GM19463 (cell line): ENCODE results near the gene PGS1.

ENCODE experiments used
- ATAC-seq: cut with Tn5 transposase; IDR thresholded peaks from one replicate; pipeline ENCODE4 v1.9.1; 2021; ENCODE audit warnings: mild to moderate bottlenecking, moderate library complexity; ENCODE audit not compliant: unreplicated experiment

PGS1 gene

GRCh38 chr17:78423961-78424675 is 45.7 kb downstream of the PGS1 start:
- ATAC-seq = no peak

GRCh38 chr17:78425429-78425828 is 47.0 kb downstream of the PGS1 start:
- no peak for ATAC-seq

- no peak for ATAC-seq
Observed at GRCh38 chr17:78426293-78426879, 47.9 kb downstream of the PGS1 start.

- no peak for ATAC-seq
Observed at GRCh38 chr17:78427140-78427539, 48.7 kb downstream of the PGS1 start.

GRCh38 chr17:78428025-78428575 is 49.7 kb downstream of the PGS1 start:
- no peak for ATAC-seq

GRCh38 chr17:78428836-78429617 is 50.6 kb downstream of the PGS1 start:
- no peak for ATAC-seq

- ATAC-seq = no peak
Observed at GRCh38 chr17:78429618-78429995, 51.2 kb downstream of the PGS1 start.

- ATAC-seq = no peak
Observed at GRCh38 chr17:78430892-78431691, 52.6 kb downstream of the PGS1 start.

GRCh38 chr17:78431692-78431958 is 53.2 kb downstream of the PGS1 start:
- ATAC-seq = no peak

- no peak for ATAC-seq
Observed at GRCh38 chr17:78432226-78433012, 54.0 kb downstream of the PGS1 start.

- no peak for ATAC-seq
Observed at GRCh38 chr17:78433013-78433727, 54.7 kb downstream of the PGS1 start.

- ATAC-seq = no peak
Observed at GRCh38 chr17:78433780-78434335, 55.4 kb downstream of the PGS1 start.

GRCh38 chr17:78434455-78435329 is 56.2 kb downstream of the PGS1 start:
- ATAC-seq = no peak

GRCh38 chr17:78435330-78436005 is 57.0 kb downstream of the PGS1 start:
- ATAC-seq = no peak

- ATAC-seq = no peak
Observed at GRCh38 chr17:78437508-78438169, 59.2 kb downstream of the PGS1 start.

GRCh38 chr17:78438271-78438691 is 59.8 kb downstream of the PGS1 start:
- no peak for ATAC-seq

- no peak for ATAC-seq
Observed at GRCh38 chr17:78438694-78439325, 60.4 kb downstream of the PGS1 start.
